AML-193 (cell line): ENCODE results near the gene SMARCA4.
"Not testable (repeated sequence)": the region's sequence is repeated elsewhere in the genome, so short reads cannot be mapped to it uniquely, and the experiment has no call there.

Experiments
- DNase-seq, 2 experiments: peaks; one replicate each; lab custom pipeline; 2025; lab: John Stamatoyannopoulos, UW

SMARCA4 gene

GRCh38 chr19:10929402-10929794, 31.4 kb upstream of the SMARCA4 start:
- no peak for DNase-seq

- no peak for DNase-seq
Measured at GRCh38 chr19:10935371-10936059, 25.3 kb upstream of the SMARCA4 start.

GRCh38 chr19:10936661-10937084, 24.2 kb upstream of the SMARCA4 start:
- DNase-seq, result peak; percentile 58 to 67

GRCh38 chr19:10941649-10942048, 19.2 kb upstream of the SMARCA4 start:
- DNase-seq, result not testable (repeated sequence)

GRCh38 chr19:10943412-10943811, 17.4 kb upstream of the SMARCA4 start:
- DNase-seq, result not testable (repeated sequence)

- no peak for DNase-seq
Measured at GRCh38 chr19:10945264-10945663, 15.6 kb upstream of the SMARCA4 start.

GRCh38 chr19:10946958-10947657, 13.7 kb upstream of the SMARCA4 start:
- DNase-seq, result no peak

GRCh38 chr19:10952809-10953208, 8.0 kb upstream of the SMARCA4 start:
- DNase-seq, result no peak

GRCh38 chr19:10959277-10959968, 1.4 kb upstream of the SMARCA4 start:
- DNase-seq, result not testable (repeated sequence)

- DNase-seq, result no peak
Measured at GRCh38 chr19:10961073-10961860, 437 bp downstream of the SMARCA4 start.

- no peak for DNase-seq
Measured at GRCh38 chr19:10962863-10963262, 2.0 kb downstream of the SMARCA4 start.

GRCh38 chr19:10963865-10964264, 3.0 kb downstream of the SMARCA4 start:
- no peak for DNase-seq

- no peak for DNase-seq
Measured at GRCh38 chr19:10964903-10965302, 4.1 kb downstream of the SMARCA4 start.

GRCh38 chr19:10965398-10965797, 4.6 kb downstream of the SMARCA4 start:
- no peak for DNase-seq

- no peak for DNase-seq
Measured at GRCh38 chr19:10966809-10967208, 6.0 kb downstream of the SMARCA4 start.

GRCh38 chr19:10968527-10969135, 7.8 kb downstream of the SMARCA4 start:
- no peak for DNase-seq

GRCh38 chr19:10971107-10971726, 10.4 kb downstream of the SMARCA4 start:
- no peak for DNase-seq

GRCh38 chr19:10975374-10976130, 14.7 kb downstream of the SMARCA4 start:
- no peak for DNase-seq

GRCh38 chr19:10976131-10976892, 15.5 kb downstream of the SMARCA4 start:
- no peak for DNase-seq

- DNase-seq, result no peak
Measured at GRCh38 chr19:10977742-10978092, 16.9 kb downstream of the SMARCA4 start.
